LNCaP clone FGC (cell line): ENCODE data around the gene TLR3.

Source experiments
- DNase-seq: peaks from one replicate; pipeline ENCODE4 v3.0.0-alpha.2; 2011; ENCODE audit warnings: low read depth
- H3K4me3 ChIP-seq: 2 replicates; pipeline ENCODE4 v1.5.1; 2011; ENCODE audit warnings: mild to moderate bottlenecking, low read depth, low read length, control low read depth
- CTCF ChIP-seq: IDR thresholded peaks from 2 replicates; pipeline ENCODE4 v1.5.1; 2012; ENCODE audit warnings: mild to moderate bottlenecking; ENCODE audit not compliant: control insufficient read depth, insufficient read depth; ENCODE audit errors: extremely low read depth

Gene TLR3

GRCh38 chr4:186128842-186129241 lies 59.9 kb downstream of the TLR3 start:
- no peak overlapping the region for H3K4me3 ChIP-seq
- TF ChIP-seq CTCF, result no peak

GRCh38 chr4:186131935-186132334 lies 63.0 kb downstream of the TLR3 start:
- no peak for DNase-seq
- H3K4me3 ChIP-seq, result no peak overlapping the region
- TF ChIP-seq CTCF, result no peak

More at GRCh38 chr4:186128842-186129241, 59.9 kb downstream of the TLR3 start:
- DNase-seq, result no peak

- H3K4me3 ChIP-seq, result no peak overlapping the region
- DNase-seq, result no peak
- peak; percentile 38; the same call in 1 of the 2 replicates for TF ChIP-seq CTCF
Observed at GRCh38 chr4:186132577-186133242, 63.8 kb downstream of the TLR3 start.

- DNase-seq, result no peak
- no peak for TF ChIP-seq CTCF
- H3K4me3 ChIP-seq, result no peak overlapping the region
Observed at GRCh38 chr4:186134257-186134656, 65.3 kb downstream of the TLR3 start.

GRCh38 chr4:186134861-186135260 lies 65.9 kb downstream of the TLR3 start:
- TF ChIP-seq CTCF, result no peak
- no peak for DNase-seq
- no peak overlapping the region for H3K4me3 ChIP-seq

GRCh38 chr4:186137196-186137794 lies 68.3 kb downstream of the TLR3 start:
- no peak for DNase-seq
- H3K4me3 ChIP-seq, result no peak overlapping the region
- TF ChIP-seq CTCF, result peak; percentile 65
